ENCODE measurements around the gene FHIT. TPM values are rescaled to one million over a fixed set of nuclear protein-coding genes. Genes with fewer than 3 reads are reported as not detected.

The FHIT gene
- total RNA-seq, 2 donors from 2014 or later: 6.8 to 12.3 TPM

GRCh38 chr3:59872128-59872527 is 1379.1 kb downstream of the FHIT start:
- no peaks in the 10 kb centered on the region for H3K27me3 ChIP-seq (ENCODE audit: control insufficient read depth, insufficient read depth, low read length, poor library complexity, severe bottlenecking)
- Mint-ChIP-seq H3K4me1 (peaks cover 26% of the 10 kb centered on the region), H3K9me3 (no peaks in the 10 kb centered on the region), H3K36me3 (ENCODE audit: low read depth) (no peaks in the 10 kb centered on the region), H3K27me3 (ENCODE audit: insufficient read depth) (no peaks in the 10 kb centered on the region), H3K4me3 (no peak overlapping the region), H3K27ac (peak overlapping the region; percentile 49)
- TF ChIP-seq CTCF (conservative IDR thresholded peaks at IDR 0.05): no peak
- H3K4me1 ChIP-seq (ENCODE audit: control insufficient read depth, insufficient read depth, low read length): peaks cover 10% of the 10 kb centered on the region
- no peak for DNase-seq
- H3K27ac ChIP-seq (ENCODE audit: low read depth, low read length): no peak overlapping the region
- 83 to 84% methylated on average over 2 to 3 of the region's 3 CpGs for WGBS, 2 experiments (ENCODE audit: insufficient coverage in 1 of 2, insufficient read length in 1 of 2)
- no peaks in the 10 kb centered on the region for H3K36me3 ChIP-seq (ENCODE audit: control insufficient read depth, insufficient read depth, low read length)
- H3K9ac ChIP-seq (ENCODE audit: extremely low read depth, low read length, poor library complexity, severe bottlenecking): no peak overlapping the region
- H3K4me3 ChIP-seq (ENCODE audit: low read length): no peak overlapping the region
- H3K9me3 ChIP-seq (ENCODE audit: control insufficient read depth, low read length): no peaks in the 10 kb centered on the region

- peaks cover 37% of the 10 kb centered on the region for H3K4me1 Mint-ChIP-seq
- no peak overlapping the region for H3K27ac Mint-ChIP-seq
- Histone ChIP-seq H3K9me3 (ENCODE audit: control insufficient read depth, low read length) (peaks cover 12% of the 10 kb centered on the region), H3K4me3 (ENCODE audit: low read length) (peak overlapping the region; percentile 28), H3K27ac (ENCODE audit: low read depth, low read length) (no peak overlapping the region), H3K27me3 (ENCODE audit: control insufficient read depth, insufficient read depth, low read length, poor library complexity, severe bottlenecking) (no peaks in the 10 kb centered on the region), H3K36me3 (ENCODE audit: control insufficient read depth, insufficient read depth, low read length) (no peaks in the 10 kb centered on the region), H3K9ac (ENCODE audit: extremely low read depth, low read length, poor library complexity, severe bottlenecking) (no peak overlapping the region), H3K4me1 (ENCODE audit: control insufficient read depth, insufficient read depth, low read length) (peaks cover 16% of the 10 kb centered on the region)
- H3K36me3 Mint-ChIP-seq (ENCODE audit: low read depth): no peaks in the 10 kb centered on the region
- H3K9me3 Mint-ChIP-seq: peaks cover 4% of the 10 kb centered on the region
- no peaks in the 10 kb centered on the region for H3K27me3 Mint-ChIP-seq (ENCODE audit: insufficient read depth)
- no peak for TF ChIP-seq CTCF (conservative IDR thresholded peaks at IDR 0.05)
- DNase-seq: no peak
- WGBS, 2 experiments (ENCODE audit: insufficient coverage in 1 of 2, insufficient read length in 1 of 2): 83 to 100% methylated on average over 1 to 3 of the region's 3 CpGs
- H3K4me3 Mint-ChIP-seq: no peak overlapping the region
These were observed 1383.9 kb downstream of the FHIT start for GRCh38 chr3:59867185-59868002.

- no peak overlapping the region for H3K9ac ChIP-seq (ENCODE audit: extremely low read depth, low read length, poor library complexity, severe bottlenecking)
- DNase-seq: no peak
- H3K27me3 ChIP-seq (ENCODE audit: control insufficient read depth, insufficient read depth, low read length, poor library complexity, severe bottlenecking): no peaks in the 10 kb centered on the region
- no peaks in the 10 kb centered on the region for H3K36me3 Mint-ChIP-seq (ENCODE audit: low read depth)
- no peaks in the 10 kb centered on the region for H3K36me3 ChIP-seq (ENCODE audit: control insufficient read depth, insufficient read depth, low read length)
- no peak for TF ChIP-seq CTCF (conservative IDR thresholded peaks at IDR 0.05)
- H3K27ac ChIP-seq (ENCODE audit: low read depth, low read length): no peak overlapping the region
- H3K9me3 ChIP-seq (ENCODE audit: control insufficient read depth, low read length): peaks cover 12% of the 10 kb centered on the region
- 79 to 91% methylated on average over 5 of the region's 5 CpGs for WGBS, 2 experiments (ENCODE audit: insufficient coverage in 1 of 2, insufficient read length in 1 of 2)
- peaks cover 10% of the 10 kb centered on the region for H3K9me3 Mint-ChIP-seq
- H3K4me3 Mint-ChIP-seq: no peak overlapping the region
- H3K27ac Mint-ChIP-seq: no peak overlapping the region
- H3K4me3 ChIP-seq (ENCODE audit: low read length): no peak overlapping the region
- H3K4me1 Mint-ChIP-seq: peaks cover 25% of the 10 kb centered on the region
- H3K27me3 Mint-ChIP-seq (ENCODE audit: insufficient read depth): no peaks in the 10 kb centered on the region
- H3K4me1 ChIP-seq (ENCODE audit: control insufficient read depth, insufficient read depth, low read length): peaks cover 12% of the 10 kb centered on the region
These were observed 1385.2 kb downstream of the FHIT start for GRCh38 chr3:59866076-59866475.
